Spleen (tissue), 11 donors: ENCODE measurements around the gene CHCHD6. TPM values are rescaled to one million over a fixed set of nuclear protein-coding genes. Genes with fewer than 3 reads are reported as not detected.

Experiments used
- DNase-seq: peaks from one replicate; pipeline ENCODE4 v3.0.0-alpha.2; 2020
- H3K27ac ChIP-seq, 8 donors: fragments of 200-600 bp; sonication (generic) in 7 of 8; 1 replicate in 4 of 8; 2 replicates in 4 of 8; pipeline versions ENCODE4 v1.5.0 to v1.8.0; 2016 to 2021; ENCODE audit warnings: inconsistent platforms in 4 of 8, mild to moderate bottlenecking in 4 of 8, moderate library complexity in 1 of 8
- H3K27me3 ChIP-seq, 7 donors: fragments of 200-600 bp; sonication (generic) in 6 of 7; replicated peaks in 1 of 7; 1 replicate in 4 of 7; 2 replicates in 3 of 7; pipeline versions ENCODE4 v1.5.0 to v1.8.0; 2016 to 2021; ENCODE audit warnings: inconsistent platforms in 3 of 7, mild to moderate bottlenecking in 1 of 7
- H3K36me3 ChIP-seq, 6 donors: fragments of 200-600 bp; sonication (generic) in 5 of 6; 1 replicate in 4 of 6; 2 replicates in 2 of 6; pipeline versions ENCODE4 v1.5.0 to v1.8.0; 2016 to 2021; ENCODE audit warnings: inconsistent platforms in 2 of 6
- H3K4me1 ChIP-seq, 6 donors: fragments of 200-600 bp; sonication (generic) in 5 of 6; 1 replicate in 3 of 6; 2 replicates in 3 of 6; pipeline versions ENCODE4 v1.5.0 to v1.8.0; 2016 to 2021; ENCODE audit warnings: inconsistent platforms in 3 of 6
- H3K4me3 ChIP-seq, 8 donors: fragments of 200-600 bp; sonication (generic) in 7 of 8; 1 replicate in 4 of 8; 2 replicates in 4 of 8; pipeline versions ENCODE4 v1.5.0 to v1.8.0; 2016 to 2021; ENCODE audit warnings: inconsistent platforms in 4 of 8, mild to moderate bottlenecking in 4 of 8, moderate library complexity in 2 of 8
- H3K9me3 ChIP-seq, 8 donors: fragments of 200-600 bp; sonication (generic) in 7 of 8; 1 replicate in 4 of 8; 2 replicates in 4 of 8; pipeline versions ENCODE4 v1.5.0 to v1.8.0; 2016 to 2021; ENCODE audit warnings: inconsistent platforms in 4 of 8
- CTCF ChIP-seq, 11 experiments: fragments of 200-600 bp in 7 of 11; fragments of 450-650 bp in 4 of 11; sonication (generic) in 4 of 11; IDR thresholded peaks in 8 of 11; conservative IDR thresholded peaks in 3 of 11; 1 replicate in 7 of 11; 2 replicates in 4 of 11; pipeline versions ENCODE4 v1.4.0 to v1.8.0; 2016 to 2021; ENCODE audit warnings: antibody characterized with exemption in 11 of 11, inconsistent platforms in 4 of 11, mild to moderate bottlenecking in 1 of 11
- POLR2A ChIP-seq, 3 donors: fragments of 450-650 bp; IDR thresholded peaks; one replicate each; pipeline ENCODE4 v1.5.1; 2017; ENCODE audit warnings: antibody characterized with exemption in 3 of 3, mild to moderate bottlenecking in 1 of 3
- POLR2AphosphoS5 ChIP-seq, 3 donors: sonication (generic); formaldehyde crosslinking; IDR thresholded peaks; one replicate each; pipeline ENCODE4 v1.5.1; 2017; ENCODE audit warnings: antibody characterized with exemption in 3 of 3
- WGBS, 5 donors: extraction: QIAGEN DNeasy Blood & Tissue Kit in 3 of 5; methylation state at CpG; one replicate each; pipeline versions ENCODE4 v1.1.5 to v1.1.7; 2013 to 2018; 5-methylcytosine and 5-hydroxymethylcytosine counted together
- intact Hi-C: fragments of 100-400 bp; cut with DNase I; formaldehyde crosslinking; loops from one replicate; pipeline ENCODE4 v1.15.0; 2023; ENCODE audit warnings: low total_unique reads
- polyA plus RNA-seq, 3 donors: library from polyadenylated mRNA; stranded (reverse); fragments of 200-250 nt; gene quantifications; one replicate each; pipeline ENCODE4 v1.2.1, GENCODE V29; 2013
- total RNA-seq, 7 donors: library from RNA; depleted of rRNA in 3 of 7; stranded (reverse); fragments of >200 nt in 3 of 7; fragmentation: NEBNext Ultra II Directional in 4 of 7; extraction: Animal tissue kit (Norgen Biotek cat#: 25700) in 4 of 7; gene quantifications; one replicate each; pipeline versions ENCODE4 v1.1.0 to v1.2.1, GENCODE V29; 2016 to 2021
- donor health status: healthy with polysubstance abuse.
- donor health status: DM: no; HTN: no; CAD: no; lungs with moderate emphysema.
- donor health status: DM: no; HTN: no; CAD: no.
- donor health status: Bipolar disorder and iron deficiency.
- donor health status: healthy.
- donor health status: DM: no; HTN: no; CAD: no.
- donor health status: DM: yes; HTN: yes; CAD: no.

Gene CHCHD6
- total and polyA plus RNA-seq, 10 donors: 6.3 to 39.1 (median 11.8) TPM

GRCh38 chr3:126859415-126860246, 155.6 kb downstream of the CHCHD6 start:
- no peaks in the 10 kb centered on the region for H3K4me1 ChIP-seq
- H3K4me3 ChIP-seq: no peak overlapping the region
- WGBS, 5 donors: 92 to 96% (median 94%) methylated on average over 12 to 16 of the region's 16 CpGs
- H3K9me3 ChIP-seq: no peaks in the 10 kb centered on the region
- intact Hi-C loops: no loop called here
- DNase-seq: no peak
- H3K36me3 ChIP-seq: no peaks in the 10 kb centered on the region
- no peaks in the 10 kb centered on the region for H3K27me3 ChIP-seq
- no peak overlapping the region for H3K27ac ChIP-seq
- TF ChIP-seq POLR2AphosphoS5 (IDR thresholded peaks at IDR 0.05) (no peak), CTCF (IDR thresholded peaks at IDR 0.05 in 8 of 11, conservative IDR thresholded peaks at IDR 0.05 in 3 of 11) (no peak), POLR2A (IDR thresholded peaks at IDR 0.05) (no peak)

- DNase-seq: no peak
- Histone ChIP-seq H3K9me3 (no peaks in the 10 kb centered on the region), H3K27me3 (no peaks in the 10 kb centered on the region), H3K36me3 (peaks cover 0 to 5% (median 0%) of the 10 kb centered on the region in 6 donors), H3K4me1 (peaks cover 0 to 5% (median 0%) of the 10 kb centered on the region in 6 donors), H3K4me3 (no peak overlapping the region), H3K27ac (no peak overlapping the region)
- 46 to 100% (median 60%) methylated on average over 1 of the region's 1 CpG for WGBS, 5 donors
- intact Hi-C loops: no loop called here
- TF ChIP-seq CTCF (IDR thresholded peaks at IDR 0.05 in 8 of 11, conservative IDR thresholded peaks at IDR 0.05 in 3 of 11) (no peak), POLR2A (IDR thresholded peaks at IDR 0.05) (no peak)
Observed at GRCh38 chr3:126865736-126866135, 161.7 kb downstream of the CHCHD6 start.

GRCh38 chr3:126866175-126866759, 162.2 kb downstream of the CHCHD6 start:
- H3K4me3 ChIP-seq: no peak overlapping the region
- peaks cover 0 to 5% (median 0%) of the 10 kb centered on the region in 6 donors for H3K36me3 ChIP-seq

More at GRCh38 chr3:126866175-126866759, 162.2 kb downstream of the CHCHD6 start:
- intact Hi-C loops: no loop called here
- DNase-seq: no peak
- WGBS, 5 donors: 74 to 96% (median 80%) methylated on average over 3 of the region's 3 CpGs
- Histone ChIP-seq H3K27ac (no peak overlapping the region), H3K27me3 (no peaks in the 10 kb centered on the region), H3K4me1 (peaks cover 0 to 5% (median 0%) of the 10 kb centered on the region in 6 donors), H3K9me3 (no peaks in the 10 kb centered on the region)
- TF ChIP-seq CTCF (IDR thresholded peaks at IDR 0.05 in 8 of 11, conservative IDR thresholded peaks at IDR 0.05 in 3 of 11) (no peak), POLR2AphosphoS5 (IDR thresholded peaks at IDR 0.05) (no peak), POLR2A (IDR thresholded peaks at IDR 0.05) (no peak)
